GM12892 (cell line): ENCODE results near the gene KLHL34.

ENCODE experiments used
- POLR2A ChIP-seq: IDR thresholded peaks from 2 replicates; pipeline ENCODE4 v1.6.1; 2011; ENCODE audit warnings: low read depth, low read length, control low read depth
- POLR2AphosphoS5 ChIP-seq: IDR thresholded peaks from 2 replicates; pipeline ENCODE4 v1.6.1; 2011; ENCODE audit warnings: low read depth, low read length, control low read depth
- TAF1 ChIP-seq: IDR thresholded peaks from 2 replicates; pipeline ENCODE4 v1.6.1; 2011; ENCODE audit warnings: low read depth, mild to moderate bottlenecking, control low read depth, low read length, borderline replicate concordance

DNA sequence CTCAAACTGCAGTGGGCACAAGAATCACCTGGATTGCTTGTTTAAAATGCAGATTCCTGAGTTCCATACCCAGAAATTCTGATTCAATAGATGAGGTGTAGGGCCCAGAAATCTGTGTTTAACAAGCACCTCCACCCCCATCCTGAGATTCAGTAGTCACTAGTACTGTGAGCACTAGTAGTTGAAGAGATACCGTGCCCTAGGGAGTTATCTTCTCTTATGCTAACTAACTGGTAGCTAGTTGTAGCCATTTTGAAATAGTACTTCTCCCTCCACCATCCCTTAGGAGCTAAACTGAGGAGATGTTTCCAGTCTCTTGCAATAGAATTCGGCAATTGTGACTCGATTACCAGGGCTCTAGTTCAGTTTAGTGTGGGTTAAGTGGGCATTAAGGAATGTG lies 18.4 kb downstream of the KLHL34 start:
- TF ChIP-seq POLR2AphosphoS5 = no peak
- TF ChIP-seq POLR2A = no peak
- no peak for TF ChIP-seq TAF1
